ENCODE measurements around the gene MCAM.

DNA sequence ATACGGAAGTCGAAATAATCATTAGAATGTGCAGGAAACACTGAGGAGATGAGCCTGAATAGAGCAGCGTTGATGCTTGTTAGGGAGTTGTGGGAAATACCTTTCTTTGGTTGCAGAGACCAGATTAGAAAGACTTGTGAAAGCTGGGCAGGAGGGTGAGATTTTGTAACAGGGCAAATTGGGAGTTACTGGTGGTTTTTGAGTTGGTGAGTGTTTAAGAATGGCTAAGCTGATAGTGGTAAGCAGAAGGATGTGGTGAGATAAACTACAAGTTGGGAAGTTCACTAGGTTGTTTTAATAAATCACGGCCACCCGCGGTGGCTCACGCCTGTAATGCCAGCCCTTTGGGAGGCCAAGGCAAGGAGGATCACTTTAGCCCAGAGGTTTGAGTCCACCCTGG is 34.4 kb downstream of the MCAM start:
- no peak for TF ChIP-seq TAF1 (IDR thresholded peaks at IDR 0.05; ENCODE audit: borderline replicate concordance, low read depth, low read length)
- no peak for TF ChIP-seq POLR2AphosphoS5 (IDR thresholded peaks at IDR 0.05; ENCODE audit: low read depth, low read length)
